NCI-H345 treated with DMSO at 0.1 percent for 48 hours (cell line): ENCODE measurements around the gene AURKAIP1.

Source experiments
- DNase-seq: peaks from one replicate; lab custom pipeline; 2025; ENCODE audit not compliant: unreplicated experiment; lab: John Stamatoyannopoulos, UW

The AURKAIP1 gene

GRCh38 chr1:1335283-1335682 lies 39.7 kb downstream of the AURKAIP1 start:
- no peak for DNase-seq

GRCh38 chr1:1334835-1335234 lies 40.2 kb downstream of the AURKAIP1 start:
- DNase-seq, result no peak

GRCh38 chr1:1333551-1334241 lies 41.3 kb downstream of the AURKAIP1 start:
- no peak for DNase-seq

- DNase-seq, result no peak
Observed at GRCh38 chr1:1332774-1333480, 42.1 kb downstream of the AURKAIP1 start.

- DNase-seq, result no peak
Observed at GRCh38 chr1:1332031-1332755, 42.8 kb downstream of the AURKAIP1 start.

- DNase-seq, result no peak
Observed at GRCh38 chr1:1331068-1331965, 43.7 kb downstream of the AURKAIP1 start, which contains the start of gene TAS1R3. TAS1R3 (plus strand) TSS chr1:1331280; CDS start chr1:1331346, 66 bp downstream.

GRCh38 chr1:1330366-1331067 lies 44.5 kb downstream of the AURKAIP1 start:
- DNase-seq, result no peak

- DNase-seq, result no peak
Observed at GRCh38 chr1:1329304-1330210, 45.5 kb downstream of the AURKAIP1 start.

GRCh38 chr1:1328254-1328653 lies 46.8 kb downstream of the AURKAIP1 start:
- DNase-seq, result no peak

- no peak for DNase-seq
Observed at GRCh38 chr1:1327291-1327690, 47.7 kb downstream of the AURKAIP1 start.

GRCh38 chr1:1326075-1326605 lies 48.9 kb downstream of the AURKAIP1 start:
- no peak for DNase-seq

- no peak for DNase-seq
Observed at GRCh38 chr1:1325288-1326074, 49.5 kb downstream of the AURKAIP1 start.

- DNase-seq, result peak; percentile 87
Observed at GRCh38 chr1:1324524-1325287, 50.3 kb downstream of the AURKAIP1 start, which contains the start of the genes CPTP and INTS11. CPTP (plus strand) TSS chr1:1324802; CDS start chr1:1326911, 2,109 bp downstream. INTS11 (minus strand) TSS chr1:1324660; CDS start chr1:1324608, 52 bp downstream.

- no peak for DNase-seq
Observed at GRCh38 chr1:1324084-1324523, 50.9 kb downstream of the AURKAIP1 start.
